NT2/D1 (cell line): ENCODE data around the gene MRGPRF.

Experiments
- YY1 ChIP-seq: IDR thresholded peaks from 2 replicates; pipeline ENCODE4 v1.6.1; 2011; ENCODE audit not compliant: insufficient read length, insufficient read depth
- ZNF274 ChIP-seq: IDR thresholded peaks from 2 replicates; pipeline ENCODE4 v1.6.1; 2011; ENCODE audit warnings: mild to moderate bottlenecking, low read depth, low read length

DNA sequence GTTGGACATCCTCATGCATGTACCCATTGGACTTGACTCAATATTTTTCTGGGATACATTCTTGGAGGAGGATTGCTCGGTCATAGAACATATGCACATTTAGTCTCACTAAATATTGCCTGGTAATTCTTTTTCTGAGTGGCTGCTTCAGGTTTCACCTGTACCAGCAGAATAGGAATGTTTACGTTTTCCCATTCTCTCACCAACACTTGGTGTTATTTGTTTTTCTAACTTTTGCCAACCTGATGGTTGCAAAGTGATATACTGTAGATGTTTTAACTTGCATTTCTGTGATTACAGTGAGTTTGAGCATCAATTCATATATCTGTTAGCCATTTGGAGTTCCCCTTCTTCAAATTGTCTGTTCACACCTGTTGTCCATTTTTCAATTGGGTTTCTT lies 30.9 kb downstream of the MRGPRF start:
- no peak for TF ChIP-seq ZNF274
- no peak for TF ChIP-seq YY1
